Measurements from ENCODE around the gene CCT5.
"Not testable (repeated sequence)": the region's sequence is repeated elsewhere in the genome, so short reads cannot be mapped to it uniquely, and the experiment has no call there.

Gene CCT5

DNA sequence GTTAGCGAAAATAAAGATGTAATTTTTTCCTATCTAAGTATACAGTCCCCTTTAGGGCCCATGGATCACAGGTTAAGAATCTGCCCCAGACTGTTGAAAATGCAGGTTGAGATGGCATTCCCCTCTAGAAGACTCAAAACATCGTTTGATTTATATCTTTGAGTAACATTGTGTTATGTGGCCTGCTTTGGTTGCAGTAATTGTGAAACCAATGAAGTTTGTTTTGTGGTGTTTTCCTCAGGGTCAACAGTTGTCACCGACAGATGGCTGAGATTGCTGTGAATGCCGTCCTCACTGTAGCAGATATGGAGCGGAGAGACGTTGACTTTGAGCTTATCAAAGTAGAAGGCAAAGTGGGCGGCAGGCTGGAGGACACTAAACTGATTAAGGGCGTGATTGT, 7.8 kb downstream of the CCT5 start:
- Mint-ChIP-seq H3K36me3 (peaks cover 42 to 53% of the 10 kb centered on the region in 2 donors), H3K4me3 (no peak overlapping the region), H3K4me1 (peaks cover 0 to 6% of the 10 kb centered on the region in 2 donors), H3K9me3 (no peaks in the 10 kb centered on the region), H3K27me3 (no peaks in the 10 kb centered on the region), H3K27ac (no peak overlapping the region)
- no peak for DNase-seq
- ATAC-seq (replicated peaks): no peak

DNA sequence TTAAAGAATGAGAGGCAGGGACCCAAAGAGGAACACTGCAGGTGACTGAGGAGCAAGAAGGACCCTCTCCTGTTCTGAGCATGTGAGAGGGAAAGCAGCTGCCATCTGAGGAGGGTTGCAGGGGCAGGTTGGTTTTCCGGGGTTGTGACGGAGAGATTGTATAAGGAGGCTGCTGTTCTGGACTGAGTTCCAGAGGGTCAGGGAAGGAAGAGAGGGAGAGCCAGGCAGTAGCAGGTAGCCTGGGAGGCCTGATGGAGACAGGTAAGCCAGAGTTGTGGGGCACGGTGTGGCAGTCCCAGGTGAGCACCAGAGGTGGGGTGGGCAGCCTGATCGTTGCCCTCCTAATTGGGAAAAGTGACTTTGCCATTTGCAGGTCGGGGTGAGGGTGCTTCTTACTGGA, 9.8 kb downstream of the CCT5 start:
- ATAC-seq (replicated peaks): no peak

DNA sequence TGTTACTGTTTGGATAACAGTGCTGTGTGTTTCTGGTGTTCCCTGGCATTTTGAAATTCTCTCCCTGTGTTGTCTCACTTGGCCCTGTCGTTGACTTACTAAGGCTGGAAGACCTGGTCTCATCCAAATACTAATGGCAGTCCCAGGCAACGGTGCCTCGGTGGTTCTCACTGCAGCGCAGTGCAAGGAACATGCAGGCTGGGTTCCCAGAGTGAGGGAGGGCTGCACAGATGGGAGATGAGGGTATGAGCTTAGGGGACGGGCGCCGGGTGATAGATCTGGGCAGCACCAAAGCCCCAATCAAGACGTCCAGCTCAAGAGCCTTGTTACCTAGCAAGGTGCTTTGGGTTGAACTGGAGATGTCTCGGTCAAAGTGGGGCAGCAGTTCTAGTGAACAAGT, 11.0 kb downstream of the CCT5 start:
- Mint-ChIP-seq H3K4me3 (no peak overlapping the region), H3K27ac (peak overlapping the region; percentile 51), H3K36me3 (peaks cover 38 to 58% of the 10 kb centered on the region in 2 donors), H3K4me1 (peaks cover 0 to 4% of the 10 kb centered on the region in 2 donors), H3K9me3 (no peaks in the 10 kb centered on the region), H3K27me3 (no peaks in the 10 kb centered on the region)
- DNase-seq: no peak
- ATAC-seq (replicated peaks): no peak

More for the DNA sequence above, 9.8 kb downstream of the CCT5 start:
- H3K4me1 Mint-ChIP-seq: peaks cover 0 to 4% of the 10 kb centered on the region in 2 donors
- H3K36me3 Mint-ChIP-seq: peaks cover 46 to 57% of the 10 kb centered on the region in 2 donors
- H3K27ac Mint-ChIP-seq: peak overlapping the region; percentile 73
- H3K9me3 Mint-ChIP-seq: no peaks in the 10 kb centered on the region
- no peak for DNase-seq
- H3K4me3 Mint-ChIP-seq: no peak overlapping the region
- no peaks in the 10 kb centered on the region for H3K27me3 Mint-ChIP-seq

DNA sequence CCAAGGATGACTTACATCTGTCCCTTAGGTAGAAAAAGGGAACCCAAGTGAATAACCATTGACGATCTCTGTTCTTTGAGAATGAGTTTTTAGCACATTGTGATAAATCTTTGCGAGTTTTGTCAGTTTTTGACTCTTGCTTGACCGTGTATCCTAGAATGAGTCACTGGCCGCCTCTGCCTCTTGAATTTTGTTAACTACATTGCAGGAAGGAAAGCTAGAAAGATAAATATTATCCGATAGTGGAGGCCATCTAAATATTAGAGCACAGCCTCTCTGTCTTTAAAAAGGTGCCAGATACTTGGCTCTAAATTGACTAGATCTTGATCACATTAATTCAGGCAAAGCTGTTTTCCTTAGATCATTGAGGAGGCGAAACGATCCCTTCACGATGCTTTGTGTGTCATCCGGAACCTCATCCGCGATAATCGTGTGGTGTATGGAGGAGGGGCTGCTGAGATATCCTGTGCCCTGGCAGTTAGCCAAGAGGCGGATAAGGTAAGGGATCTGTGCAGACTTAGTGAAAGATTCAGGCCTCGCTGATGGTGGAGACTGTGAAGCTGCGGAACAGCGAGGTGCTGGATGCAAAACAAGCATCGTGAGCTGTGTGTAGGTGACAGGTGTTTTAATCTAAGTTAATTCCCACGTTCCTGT, 12.2 kb downstream of the CCT5 start:
- H3K27ac Mint-ChIP-seq: no peak overlapping the region
- no peak overlapping the region for H3K4me3 Mint-ChIP-seq
- no peaks in the 10 kb centered on the region for H3K27me3 Mint-ChIP-seq
- peaks cover 4 to 6% of the 10 kb centered on the region in 2 donors for H3K4me1 Mint-ChIP-seq
- ATAC-seq (replicated peaks) (no peak), DNase-seq (no peak)
- peaks cover 38 to 61% of the 10 kb centered on the region in 2 donors for H3K36me3 Mint-ChIP-seq
- no peaks in the 10 kb centered on the region for H3K9me3 Mint-ChIP-seq

DNA sequence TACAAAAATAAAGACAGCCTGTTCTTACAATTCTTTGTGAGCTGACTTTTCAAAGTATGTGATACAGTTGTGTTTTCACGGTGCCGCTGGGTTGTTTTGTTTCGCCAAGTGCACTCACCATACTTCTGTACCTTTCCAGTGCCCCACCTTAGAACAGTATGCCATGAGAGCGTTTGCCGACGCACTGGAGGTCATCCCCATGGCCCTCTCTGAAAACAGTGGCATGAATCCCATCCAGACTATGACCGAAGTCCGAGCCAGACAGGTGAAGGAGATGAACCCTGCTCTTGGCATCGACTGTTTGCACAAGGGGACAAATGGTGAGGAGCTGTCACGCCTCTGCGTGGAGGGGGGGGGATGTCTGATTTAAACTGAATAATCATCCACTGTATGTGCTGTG, 12.9 kb downstream of the CCT5 start:
- DNase-seq (no peak), ATAC-seq (replicated peaks) (no peak)
- Mint-ChIP-seq H3K36me3 (peaks cover 35 to 58% of the 10 kb centered on the region in 2 donors), H3K4me1 (peaks cover 4 to 7% of the 10 kb centered on the region in 2 donors), H3K27me3 (no peaks in the 10 kb centered on the region), H3K4me3 (no peak overlapping the region), H3K27ac (no peak overlapping the region), H3K9me3 (no peaks in the 10 kb centered on the region)

DNA sequence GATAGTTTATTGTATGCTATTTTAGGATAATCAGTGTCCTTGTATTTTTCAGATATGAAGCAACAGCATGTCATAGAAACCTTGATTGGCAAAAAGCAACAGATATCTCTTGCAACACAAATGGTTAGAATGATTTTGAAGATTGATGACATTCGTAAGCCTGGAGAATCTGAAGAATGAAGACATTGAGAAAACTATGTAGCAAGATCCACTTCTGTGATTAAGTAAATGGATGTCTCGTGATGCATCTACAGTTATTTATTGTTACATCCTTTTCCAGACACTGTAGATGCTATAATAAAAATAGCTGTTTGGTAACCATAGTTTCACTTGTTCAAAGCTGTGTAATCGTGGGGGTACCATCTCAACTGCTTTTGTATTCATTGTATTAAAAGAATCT, 14.5 kb downstream of the CCT5 start:
- Mint-ChIP-seq H3K27ac (no peak overlapping the region), H3K36me3 (peaks cover 28 to 46% of the 10 kb centered on the region in 2 donors), H3K4me1 (peaks cover 3 to 7% of the 10 kb centered on the region in 2 donors), H3K27me3 (no peaks in the 10 kb centered on the region), H3K4me3 (no peak overlapping the region), H3K9me3 (no peaks in the 10 kb centered on the region)
- DNase-seq (no peak), ATAC-seq (replicated peaks) (no peak)

DNA sequence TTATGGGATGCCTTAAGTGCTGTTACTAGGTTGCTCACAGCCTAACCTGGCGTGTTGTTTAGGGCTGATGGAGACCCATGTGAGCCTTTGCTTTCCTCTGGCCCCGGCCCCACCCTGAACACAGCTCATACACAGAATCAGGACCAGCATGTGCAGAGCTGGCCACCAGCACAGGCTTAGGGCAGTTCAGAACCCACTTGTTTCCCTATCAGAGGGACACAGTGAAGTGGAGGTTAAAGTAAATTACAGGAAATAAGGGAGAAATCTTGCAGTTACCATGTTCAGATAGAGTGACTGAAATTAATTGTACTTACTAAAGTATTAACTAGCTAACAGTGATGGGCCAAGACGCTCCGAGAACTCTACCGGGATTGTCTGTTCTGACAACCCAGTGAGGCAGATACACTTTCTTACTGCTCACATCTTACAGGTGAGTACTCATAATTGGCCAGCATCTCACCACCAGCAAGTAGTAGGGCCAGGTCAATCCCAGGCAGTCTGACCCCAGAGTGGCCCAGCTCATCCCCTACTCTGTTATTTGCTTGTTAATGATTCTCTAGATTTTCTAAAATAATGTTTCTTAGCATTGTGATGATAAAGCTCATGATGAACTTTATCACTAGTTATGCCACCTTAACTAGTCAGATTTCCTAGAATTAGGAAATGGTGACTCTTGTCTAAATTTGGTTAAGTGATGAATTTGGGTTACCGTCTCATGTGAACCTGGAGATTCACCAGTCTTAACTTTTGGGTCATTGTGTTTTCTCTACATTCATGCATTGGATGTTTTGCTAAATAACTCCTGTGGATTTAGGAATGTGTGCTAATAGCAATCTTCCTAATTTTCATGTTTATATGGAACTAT, 15.4 kb downstream of the CCT5 start:
- no peak for DNase-seq
- Mint-ChIP-seq H3K4me1 (peaks cover 0 to 8% of the 10 kb centered on the region in 2 donors), H3K27me3 (no peaks in the 10 kb centered on the region), H3K4me3 (no peak overlapping the region), H3K9me3 (no peaks in the 10 kb centered on the region), H3K36me3 (peaks cover 23 to 41% of the 10 kb centered on the region in 2 donors), H3K27ac (peak overlapping the region; percentile 21)
- ATAC-seq (replicated peaks): peak in 1 of 2 donors; percentile 34

DNA sequence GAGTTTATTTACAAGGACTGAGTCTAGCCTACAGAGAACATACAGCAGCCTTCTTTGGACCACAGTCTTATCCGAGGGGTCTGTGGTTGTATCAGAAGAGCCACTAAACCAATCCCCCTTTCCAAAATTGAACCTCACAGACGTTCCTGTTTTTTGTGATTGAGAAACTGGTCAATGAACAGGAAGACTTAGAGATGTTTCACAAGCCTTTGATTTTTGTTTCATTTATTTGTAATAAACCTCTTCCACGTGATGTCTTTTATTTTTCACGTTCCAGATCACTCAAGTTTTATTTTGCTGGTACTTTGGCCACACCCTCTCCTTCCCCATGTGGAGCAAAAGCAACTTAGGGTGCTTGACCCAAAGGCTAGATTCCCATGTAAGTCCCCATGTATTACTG, 16.1 kb downstream of the CCT5 start:
- ATAC-seq (replicated peaks) (no peak), DNase-seq (no peak)
- H3K9me3 Mint-ChIP-seq: no peaks in the 10 kb centered on the region
- H3K4me3 Mint-ChIP-seq: no peak overlapping the region
- peaks cover 0 to 14% of the 10 kb centered on the region in 2 donors for H3K4me1 Mint-ChIP-seq
- no peak overlapping the region for H3K27ac Mint-ChIP-seq
- H3K36me3 Mint-ChIP-seq: peaks cover 17 to 35% of the 10 kb centered on the region in 2 donors
- no peaks in the 10 kb centered on the region for H3K27me3 Mint-ChIP-seq

DNA sequence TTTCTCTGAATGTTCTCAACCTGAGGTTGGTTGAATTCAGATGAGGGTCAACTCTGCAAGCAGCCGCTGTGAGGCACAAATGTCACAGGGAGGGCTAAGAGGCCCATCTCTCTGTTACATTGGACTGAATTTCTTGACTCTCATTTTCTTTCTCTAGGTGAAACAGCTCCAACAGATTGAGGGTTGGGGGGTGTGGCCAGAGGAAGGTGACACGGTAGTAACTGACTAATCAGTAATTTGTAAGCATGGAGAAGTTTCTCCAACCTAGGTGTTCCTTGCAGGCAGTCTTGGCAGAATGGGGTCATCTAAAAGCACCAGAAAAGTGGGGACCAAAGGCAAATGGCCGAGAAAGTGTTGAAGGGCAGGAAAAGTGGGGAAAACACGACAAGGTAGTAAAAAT, 16.8 kb downstream of the CCT5 start:
- DNase-seq (no peak), ATAC-seq (replicated peaks) (no peak)
- H3K27ac Mint-ChIP-seq: no peak overlapping the region
- peaks cover 0 to 14% of the 10 kb centered on the region in 2 donors for H3K4me1 Mint-ChIP-seq
- H3K9me3 Mint-ChIP-seq: no peaks in the 10 kb centered on the region
- H3K4me3 Mint-ChIP-seq: no peak overlapping the region
- H3K27me3 Mint-ChIP-seq: no peaks in the 10 kb centered on the region
- peaks cover 15 to 32% of the 10 kb centered on the region in 2 donors for H3K36me3 Mint-ChIP-seq

DNA sequence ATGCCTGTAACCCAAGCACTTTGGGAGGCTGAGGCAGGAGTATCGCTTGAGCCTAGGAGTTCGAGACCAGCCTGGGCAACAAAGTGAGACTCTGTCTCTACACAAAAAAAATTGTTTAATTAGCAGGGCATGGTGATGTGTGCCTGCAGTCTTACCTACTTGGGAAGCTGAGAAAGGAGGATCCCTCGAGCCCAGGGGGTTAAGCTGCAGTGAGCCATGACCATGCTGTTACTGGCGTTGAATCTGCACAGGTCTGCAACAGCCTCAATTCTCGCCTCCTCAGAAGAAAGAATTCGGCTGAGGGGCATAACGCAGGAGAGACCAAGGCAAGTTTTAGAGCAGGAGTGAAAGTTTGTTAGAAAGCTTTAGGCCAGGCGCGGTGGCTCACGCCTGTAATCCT, 18.0 kb downstream of the CCT5 start:
- peaks cover 0 to 7% of the 10 kb centered on the region in 2 donors for H3K27me3 Mint-ChIP-seq
- ATAC-seq (replicated peaks) (no peak), DNase-seq (no peak)
- H3K4me3 Mint-ChIP-seq: no peak overlapping the region
- no peak overlapping the region for H3K27ac Mint-ChIP-seq
- H3K36me3 Mint-ChIP-seq: peaks cover 8 to 26% of the 10 kb centered on the region in 2 donors
- peaks cover 0 to 14% of the 10 kb centered on the region in 2 donors for H3K4me1 Mint-ChIP-seq
- H3K9me3 Mint-ChIP-seq: no peaks in the 10 kb centered on the region

DNA sequence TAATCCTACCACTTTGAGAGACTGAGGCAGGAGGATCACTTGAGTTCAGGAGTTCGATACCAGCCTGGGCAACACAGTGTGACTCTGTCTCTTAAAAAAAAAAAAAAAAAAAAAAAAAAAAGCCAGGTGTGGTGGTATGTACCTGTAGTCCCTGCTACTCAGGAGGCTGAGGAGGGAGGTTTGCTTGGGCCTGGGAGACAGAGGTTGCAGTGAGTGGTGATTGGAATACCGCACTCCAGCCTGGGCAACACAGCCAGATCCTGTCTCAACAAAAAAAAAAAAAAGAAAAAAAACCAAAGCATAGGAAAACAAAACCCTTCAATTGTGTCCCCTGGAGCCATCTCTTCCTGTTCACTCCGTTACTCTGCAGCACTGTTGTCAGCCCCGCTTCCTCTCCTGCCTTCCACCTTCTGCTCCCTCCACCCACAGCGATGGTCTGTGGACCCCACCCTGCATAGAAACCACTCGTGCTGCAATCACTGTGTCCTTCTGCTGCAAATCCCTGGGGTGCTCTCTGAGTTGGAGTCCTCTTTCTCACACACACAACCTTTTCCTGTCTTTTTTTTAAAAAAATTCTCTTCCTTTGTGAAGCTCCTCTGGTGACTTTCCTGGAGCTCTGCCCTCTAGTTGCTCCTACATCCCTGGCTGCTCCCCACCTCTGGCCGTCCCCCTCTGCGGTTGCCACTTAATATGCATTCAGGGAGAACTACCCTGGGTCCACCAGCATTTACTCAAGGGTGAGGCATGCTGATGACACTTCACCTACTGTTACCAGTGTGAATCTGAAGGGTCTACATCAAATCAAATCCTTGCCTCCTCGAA, 22.2 kb downstream of the CCT5 start:
- H3K4me3 Mint-ChIP-seq: no peak overlapping the region
- DNase-seq (no peak), ATAC-seq (replicated peaks) (no peak)
- H3K4me1 Mint-ChIP-seq: peaks cover 2 to 8% of the 10 kb centered on the region in 2 donors
- H3K9me3 Mint-ChIP-seq: no peaks in the 10 kb centered on the region
- no peak overlapping the region for H3K27ac Mint-ChIP-seq
- no peaks in the 10 kb centered on the region for H3K36me3 Mint-ChIP-seq
- peaks cover 7 to 11% of the 10 kb centered on the region in 2 donors for H3K27me3 Mint-ChIP-seq

DNA sequence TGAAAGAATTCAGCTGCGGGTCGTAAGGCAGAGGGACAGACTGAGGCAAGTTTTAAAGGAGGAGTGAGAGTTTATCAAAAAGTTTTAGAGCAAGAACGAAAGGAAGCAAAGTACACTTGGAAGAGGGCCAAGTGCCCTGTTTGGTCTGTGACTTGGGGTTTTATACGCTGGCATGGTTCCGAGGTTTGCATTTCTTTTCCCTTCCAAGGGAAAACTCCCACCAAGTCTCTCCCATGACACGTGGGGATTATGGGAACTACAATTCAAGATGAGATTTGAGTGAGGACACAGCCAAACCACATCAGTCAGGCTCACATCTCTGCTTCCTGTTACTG, 22.8 kb downstream of the CCT5 start:
- H3K9me3 Mint-ChIP-seq; H3K4me1 Mint-ChIP-seq; ATAC-seq (replicated peaks); H3K36me3 Mint-ChIP-seq; DNase-seq; H3K4me3 Mint-ChIP-seq; H3K27ac Mint-ChIP-seq: not testable (repeated sequence)
- peaks cover 7 to 11% of the 10 kb centered on the region in 2 donors for H3K27me3 Mint-ChIP-seq

DNA sequence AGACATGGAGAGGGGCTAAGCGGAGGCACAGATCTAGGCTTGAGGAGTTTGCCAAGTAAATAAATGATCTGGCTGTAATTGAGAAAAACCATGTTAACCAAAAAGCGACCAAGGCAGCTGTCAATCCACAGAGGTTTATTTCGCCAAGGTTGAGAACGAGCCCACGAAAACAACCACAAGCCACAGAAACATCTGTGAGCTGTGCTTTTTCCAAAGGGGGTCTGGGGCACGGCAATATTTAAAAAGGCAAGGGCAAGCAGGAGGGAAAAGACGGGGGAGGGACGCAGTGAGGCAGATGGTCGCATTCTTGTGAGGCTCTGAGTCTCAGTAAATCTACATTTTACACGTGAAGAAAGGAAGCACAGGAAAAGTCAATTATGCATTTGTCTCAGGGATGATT, 25.4 kb downstream of the CCT5 start:
- Mint-ChIP-seq H3K36me3 (no peaks in the 10 kb centered on the region), H3K4me1 (peaks cover 2 to 6% of the 10 kb centered on the region in 2 donors), H3K4me3 (no peak overlapping the region), H3K27ac (no peak overlapping the region), H3K27me3 (peaks cover 7 to 11% of the 10 kb centered on the region in 2 donors), H3K9me3 (no peaks in the 10 kb centered on the region)
- no peak for DNase-seq
- ATAC-seq (replicated peaks): no peak

DNA sequence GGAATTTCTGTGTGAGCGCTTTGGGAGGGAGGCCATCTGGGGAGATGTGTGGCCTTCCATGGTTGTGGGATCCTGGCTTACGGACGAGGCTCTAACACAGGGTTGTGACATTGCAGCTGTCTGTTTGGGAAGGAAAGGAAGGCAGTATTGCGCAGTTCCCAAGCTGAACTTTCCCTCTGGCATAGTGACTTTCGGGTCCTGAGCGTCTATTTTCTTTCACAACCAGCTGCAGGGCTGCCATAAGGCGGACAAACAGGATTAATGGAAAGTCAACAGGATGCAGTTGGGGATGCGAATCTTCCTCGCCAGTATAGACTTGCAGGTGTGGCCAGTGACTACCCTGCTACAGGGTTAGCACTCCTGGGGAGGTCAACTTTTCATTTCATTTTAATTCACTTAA, 25.9 kb downstream of the CCT5 start:
- no peak overlapping the region for H3K27ac Mint-ChIP-seq
- no peak for ATAC-seq (replicated peaks)
- H3K4me3 Mint-ChIP-seq: no peak overlapping the region
- H3K36me3 Mint-ChIP-seq: no peaks in the 10 kb centered on the region
- H3K27me3 Mint-ChIP-seq: peaks cover 7 to 11% of the 10 kb centered on the region in 2 donors
- no peaks in the 10 kb centered on the region for H3K9me3 Mint-ChIP-seq
- no peak for DNase-seq
- H3K4me1 Mint-ChIP-seq: peaks cover under 1 to 2% of the 10 kb centered on the region in 2 donors
